Measurements from ENCODE around the gene RBM10.

RBM10 gene

GRCh38 chrX:47194194-47194787 is 49.3 kb downstream of the RBM10 start:
- DNase-seq (ENCODE audit: extremely low read depth in 1 of 2, low read depth in 1 of 2): no peak

GRCh38 chrX:47196098-47196497 is 51.1 kb downstream of the RBM10 start:
- no peak for DNase-seq (ENCODE audit: extremely low read depth in 1 of 2, low read depth in 1 of 2)

- DNase-seq (ENCODE audit: extremely low read depth in 1 of 2, low read depth in 1 of 2): no peak
Measured at GRCh38 chrX:47197526-47197925, 52.5 kb downstream of the RBM10 start.

GRCh38 chrX:47198026-47198686 is 53.1 kb downstream of the RBM10 start:
- DNase-seq (ENCODE audit: extremely low read depth in 1 of 2, low read depth in 1 of 2): no peak

- DNase-seq (ENCODE audit: extremely low read depth in 1 of 2, low read depth in 1 of 2): no peak
Measured at GRCh38 chrX:47198687-47199080, 53.7 kb downstream of the RBM10 start.

GRCh38 chrX:47199286-47199685 is 54.3 kb downstream of the RBM10 start:
- no peak for DNase-seq (ENCODE audit: extremely low read depth in 1 of 2, low read depth in 1 of 2)

GRCh38 chrX:47200385-47201150 is 55.5 kb downstream of the RBM10 start:
- DNase-seq (ENCODE audit: extremely low read depth in 1 of 2, low read depth in 1 of 2): no peak

GRCh38 chrX:47201345-47201944 is 56.4 kb downstream of the RBM10 start:
- DNase-seq (ENCODE audit: extremely low read depth in 1 of 2, low read depth in 1 of 2): no peak

GRCh38 chrX:47202316-47202715 is 57.3 kb downstream of the RBM10 start:
- no peak for DNase-seq (ENCODE audit: extremely low read depth in 1 of 2, low read depth in 1 of 2)

- DNase-seq (ENCODE audit: extremely low read depth in 1 of 2, low read depth in 1 of 2): no peak
Measured at GRCh38 chrX:47202877-47203276, 57.9 kb downstream of the RBM10 start.

- no peak for DNase-seq (ENCODE audit: extremely low read depth in 1 of 2, low read depth in 1 of 2)
Measured at GRCh38 chrX:47204970-47205369, 59.9 kb downstream of the RBM10 start.

- DNase-seq (ENCODE audit: extremely low read depth in 1 of 2, low read depth in 1 of 2): no peak
Measured at GRCh38 chrX:47206316-47206715, 61.3 kb downstream of the RBM10 start.

GRCh38 chrX:47208108-47208507 is 63.1 kb downstream of the RBM10 start:
- DNase-seq (ENCODE audit: extremely low read depth in 1 of 2, low read depth in 1 of 2): no peak

- DNase-seq (ENCODE audit: extremely low read depth in 1 of 2, low read depth in 1 of 2): no peak
Measured at GRCh38 chrX:47209508-47210238, 64.7 kb downstream of the RBM10 start.

GRCh38 chrX:47210661-47211425 is 65.8 kb downstream of the RBM10 start:
- no peak for DNase-seq (ENCODE audit: extremely low read depth in 1 of 2, low read depth in 1 of 2)

GRCh38 chrX:47212381-47213293 is 67.6 kb downstream of the RBM10 start:
- no peak for DNase-seq (ENCODE audit: extremely low read depth in 1 of 2, low read depth in 1 of 2)

GRCh38 chrX:47214435-47215077 is 69.5 kb downstream of the RBM10 start:
- DNase-seq (ENCODE audit: extremely low read depth in 1 of 2, low read depth in 1 of 2): no peak

- no peak for DNase-seq (ENCODE audit: extremely low read depth in 1 of 2, low read depth in 1 of 2)
Measured at GRCh38 chrX:47215291-47215900, 70.4 kb downstream of the RBM10 start.

Data from stimulated activated CD8-positive, alpha-beta memory T cell treated with anti-CD3 and anti-CD28 coated beads, Interleukin-7, amount 100 ng/mL, for 48 hours (primary cell).